Activated naive CD4-positive, alpha-beta T cell treated with Interleukin-2 at 50 U/mL for 16 hours (primary cell): ENCODE data around the gene RBM38.

Experiments used
- DNase-seq: peaks from one replicate; pipeline ENCODE4 v3.0.0-alpha.2; 2020

Gene RBM38

GRCh38 chr20:57438552-57438951 lies 47.4 kb downstream of the RBM38 start:
- no peak for DNase-seq

GRCh38 chr20:57439432-57439831 lies 48.2 kb downstream of the RBM38 start:
- DNase-seq: no peak

DNA sequence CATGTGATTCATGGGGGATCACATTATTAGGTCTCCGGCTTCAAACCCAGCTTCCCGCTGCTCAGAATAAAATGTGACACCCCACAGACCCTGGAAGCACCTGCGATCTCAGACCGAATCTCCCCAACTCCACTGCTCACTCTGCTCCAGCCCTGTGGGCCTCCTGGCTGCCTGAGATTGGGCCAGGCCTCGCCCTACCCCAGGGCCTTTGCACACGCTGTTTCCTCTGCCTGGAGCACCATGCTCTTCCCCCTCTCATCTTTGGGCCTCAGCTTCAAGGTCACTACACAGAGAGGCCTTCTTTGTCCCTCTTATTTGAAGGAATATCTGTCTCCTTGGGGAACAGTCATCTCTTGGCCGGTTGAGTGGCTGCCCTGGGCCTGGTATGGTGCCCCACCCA lies 48.8 kb downstream of the RBM38 start:
- DNase-seq: no peak

DNA sequence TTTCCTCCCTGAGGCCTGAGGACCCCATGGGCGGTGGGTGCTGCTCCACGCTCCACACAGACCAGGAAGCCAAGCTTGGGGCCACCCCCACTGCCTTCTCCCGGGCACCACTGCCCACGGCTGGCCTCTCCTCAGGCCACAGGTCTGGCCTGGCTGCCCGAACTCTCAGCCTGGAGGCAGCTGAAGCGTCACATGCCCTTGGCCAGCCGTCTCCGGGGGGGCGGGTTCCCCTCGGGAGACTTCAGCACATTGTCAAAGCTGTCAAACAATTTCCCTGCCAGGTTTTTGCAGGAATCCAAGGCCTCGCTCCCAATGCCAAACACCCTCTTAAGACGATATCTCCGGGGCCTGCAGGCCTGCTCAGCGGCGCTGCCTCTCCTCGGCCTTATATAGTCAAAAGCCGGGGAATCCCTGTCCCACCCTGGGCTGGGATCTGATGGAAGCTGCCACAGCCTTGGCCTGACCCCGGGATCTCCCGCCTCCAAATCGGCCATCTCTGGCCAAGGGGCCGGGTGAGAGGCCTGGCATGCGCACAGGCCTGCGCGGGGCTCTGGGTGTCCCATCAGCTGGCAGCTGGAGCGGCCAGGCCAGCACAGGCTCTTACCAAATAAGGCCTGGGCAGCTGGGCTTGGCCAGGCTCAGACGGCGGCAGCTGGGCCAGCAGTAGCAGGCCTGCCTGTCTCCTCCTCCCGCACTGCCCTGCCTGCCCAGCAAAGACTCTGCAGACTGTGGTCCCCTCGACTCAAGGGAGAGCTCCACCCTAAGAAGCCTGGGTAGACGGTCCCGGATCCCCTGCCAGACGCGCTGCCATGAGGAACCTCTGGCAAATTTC lies 49.7 kb downstream of the RBM38 start:
- DNase-seq: no peak

GRCh38 chr20:57441510-57442154 lies 50.4 kb downstream of the RBM38 start:
- DNase-seq: no peak

- DNase-seq: no peak
Measured at GRCh38 chr20:57442158-57442887, 51.1 kb downstream of the RBM38 start.

DNA sequence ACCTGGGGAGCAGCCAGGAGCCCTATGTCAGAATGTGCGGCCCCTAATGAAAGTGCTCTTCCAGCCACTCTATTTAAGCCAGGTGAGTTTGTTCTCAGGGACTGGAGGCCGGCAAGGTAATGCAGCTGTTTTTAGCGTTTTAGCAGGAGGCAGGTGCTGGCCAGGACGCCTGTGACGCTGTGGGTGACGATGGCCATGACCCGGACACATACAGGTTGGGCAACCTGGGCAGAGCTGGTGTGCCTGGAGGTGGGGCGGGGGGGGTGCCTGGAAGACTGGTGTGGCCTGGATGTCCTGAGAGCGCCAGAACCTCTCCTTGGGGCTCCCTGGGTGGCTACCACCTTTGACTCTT lies 51.7 kb downstream of the RBM38 start:
- no peak for DNase-seq

DNA sequence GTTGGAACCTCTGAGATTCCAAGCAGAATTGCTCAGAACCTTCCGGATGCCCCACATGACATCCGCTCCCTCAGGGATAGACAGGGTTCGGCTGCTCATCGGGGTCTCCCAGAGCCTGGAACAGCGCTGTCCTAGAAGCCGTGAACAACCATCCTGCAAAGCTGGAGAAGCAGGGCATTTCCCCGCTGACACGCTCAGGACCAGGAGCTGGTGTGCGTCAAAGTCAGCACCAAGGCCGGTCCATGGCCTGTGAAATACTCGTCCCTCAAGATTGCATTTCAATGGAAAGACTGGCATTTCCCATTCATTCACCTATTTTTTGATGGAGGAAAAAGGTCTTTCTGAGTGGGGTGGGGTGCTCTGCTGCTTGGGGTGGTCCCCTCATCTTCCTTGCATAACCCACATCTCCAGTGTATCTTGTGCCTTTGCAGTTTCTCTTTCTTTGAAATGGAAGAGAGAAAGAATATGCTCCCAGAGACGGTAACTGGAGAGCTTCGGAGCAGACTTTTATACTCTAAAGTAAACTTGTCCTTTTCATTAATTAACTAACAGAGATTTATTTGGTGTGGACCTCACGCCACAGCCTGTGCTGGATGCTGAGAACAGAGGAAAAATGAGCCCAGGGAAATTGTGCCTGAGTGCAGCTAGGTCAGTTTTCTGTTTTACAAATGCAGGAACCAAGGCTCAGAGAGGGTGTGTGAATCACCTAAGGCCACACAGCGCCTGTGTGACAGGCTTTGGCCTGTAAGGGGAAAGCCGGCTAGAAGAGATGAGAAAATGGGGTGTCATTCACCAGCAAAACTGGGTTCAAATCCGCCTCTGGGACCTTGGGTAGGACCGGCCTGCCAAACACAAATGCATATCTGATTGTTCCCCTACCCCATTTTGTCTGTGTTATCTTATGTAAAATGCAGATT lies 52.4 kb downstream of the RBM38 start:
- DNase-seq: no peak

- DNase-seq: no peak
Measured at GRCh38 chr20:57444394-57445048, 53.3 kb downstream of the RBM38 start.

GRCh38 chr20:57445298-57445697 lies 54.1 kb downstream of the RBM38 start:
- no peak for DNase-seq

GRCh38 chr20:57445774-57446173 lies 54.6 kb downstream of the RBM38 start:
- no peak for DNase-seq

- no peak for DNase-seq
Measured at GRCh38 chr20:57448764-57449354, 57.7 kb downstream of the RBM38 start.

DNA sequence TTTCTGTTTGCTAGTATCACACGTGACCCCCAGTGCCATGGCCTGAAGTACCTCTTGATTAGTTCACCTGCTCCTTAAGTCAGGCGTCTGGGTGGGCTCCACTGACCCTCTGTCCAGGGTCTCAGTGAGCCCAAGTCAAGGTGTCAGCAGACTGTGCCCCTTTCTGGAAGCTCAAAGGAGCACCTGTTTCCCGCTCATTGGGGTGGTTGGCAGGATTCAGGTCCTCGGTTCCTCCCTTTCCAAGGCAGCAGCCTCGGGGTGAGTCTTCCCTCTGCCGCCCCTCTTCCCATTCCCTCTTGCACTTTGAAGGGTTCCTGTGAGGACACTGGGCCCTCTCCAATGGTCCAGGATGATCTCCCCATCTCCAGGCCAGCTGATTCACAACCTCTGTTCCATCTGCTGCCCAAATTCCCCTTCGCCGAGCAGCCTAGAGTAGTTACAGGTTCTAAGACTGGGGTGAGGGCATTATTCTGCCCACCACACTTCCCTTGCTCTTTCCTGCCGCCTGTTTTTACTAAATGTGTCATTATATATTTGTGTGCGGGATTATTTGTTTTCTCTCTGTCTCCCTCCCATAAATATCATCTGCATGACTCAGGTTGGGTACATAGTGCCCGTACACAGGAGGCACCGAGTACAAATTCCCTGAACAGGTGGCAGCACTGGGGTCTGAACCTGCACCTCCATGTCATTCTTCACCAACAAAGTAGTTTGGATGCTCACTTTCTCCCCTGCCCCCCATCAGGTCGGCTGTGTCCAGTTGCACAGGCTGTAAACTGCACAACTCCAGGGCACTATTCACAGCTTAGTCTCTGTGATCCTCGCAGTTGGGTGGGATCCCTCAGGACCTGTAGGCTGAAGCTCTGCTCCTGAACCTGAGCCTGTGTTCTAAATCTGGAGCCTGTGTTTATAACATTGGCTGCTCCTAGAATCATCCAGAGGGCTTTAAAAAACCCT lies 58.5 kb downstream of the RBM38 start:
- no peak for DNase-seq

DNA sequence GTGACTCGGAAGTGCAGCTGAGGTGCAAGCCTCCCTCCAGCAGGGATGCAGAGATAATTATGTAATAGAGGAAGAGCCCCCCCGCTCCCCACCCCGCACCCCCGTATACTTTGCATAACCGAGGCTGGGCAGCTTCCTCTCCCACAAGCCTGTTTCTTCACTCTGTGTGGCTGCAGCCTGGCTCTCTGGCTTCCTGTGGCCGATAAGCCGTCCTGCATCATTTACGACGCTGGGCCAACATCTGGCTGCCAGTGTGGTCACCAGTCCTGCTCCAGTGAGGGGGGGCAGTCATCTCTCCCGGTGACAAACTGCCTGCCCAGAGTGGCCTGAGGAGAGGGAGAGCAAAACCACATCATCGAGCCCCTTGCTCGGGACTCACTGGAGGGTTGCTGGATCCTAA lies 59.2 kb downstream of the RBM38 start:
- no peak for DNase-seq

DNA sequence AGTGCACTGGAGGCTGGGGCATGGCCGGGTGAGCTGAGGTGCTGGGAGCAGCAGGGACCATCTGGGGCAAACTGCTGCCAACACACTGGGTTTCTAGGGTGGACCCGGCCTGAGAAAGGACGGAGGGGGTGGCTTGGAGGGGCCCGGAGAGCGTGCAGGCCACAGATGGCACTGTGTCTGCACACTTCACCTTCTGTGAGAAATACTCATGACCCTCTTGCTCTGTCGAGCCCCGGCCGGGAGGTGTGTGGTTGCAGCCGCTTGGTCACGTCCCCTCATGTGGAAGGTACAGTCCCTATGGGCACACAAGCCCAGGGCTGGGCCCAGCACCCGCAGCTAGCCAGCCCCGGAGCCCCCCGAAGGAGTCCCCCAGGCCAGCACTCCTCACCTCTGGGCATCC lies 59.7 kb downstream of the RBM38 start:
- no peak for DNase-seq

GRCh38 chr20:57451431-57451794 lies 60.2 kb downstream of the RBM38 start:
- DNase-seq: no peak

GRCh38 chr20:57451795-57452661 lies 60.8 kb downstream of the RBM38 start:
- no peak for DNase-seq

- DNase-seq: no peak
Measured at GRCh38 chr20:57455386-57455785, 64.2 kb downstream of the RBM38 start.

- DNase-seq: no peak
Measured at GRCh38 chr20:57456116-57456515, 64.9 kb downstream of the RBM38 start.
